Breast epithelium (tissue), 3 donors: ENCODE data around the gene OR2M2.

ENCODE experiments used
- CTCF ChIP-seq, 3 donors: fragments of 450-650 bp; IDR thresholded peaks; one replicate each; pipeline ENCODE4 v1.5.1; 2016 to 2017; ENCODE audit warnings: antibody characterized with exemption in 3 of 3, mild to moderate bottlenecking in 3 of 3, moderate library complexity in 3 of 3
- POLR2A ChIP-seq: fragments of 450-650 bp; IDR thresholded peaks from one replicate; pipeline ENCODE4 v1.6.1; 2016; ENCODE audit warnings: antibody characterized with exemption, mild to moderate bottlenecking, moderate library complexity
- POLR2AphosphoS5 ChIP-seq, 3 donors: sonication (generic); formaldehyde crosslinking; IDR thresholded peaks; one replicate each; pipeline ENCODE4 v1.6.1; 2017; ENCODE audit warnings: antibody characterized with exemption in 3 of 3

GRCh38 chr1:248215880-248216279 is 41.3 kb downstream of the OR2M2 start:
- TF ChIP-seq CTCF (IDR thresholded peaks at IDR 0.05): no peak
- TF ChIP-seq POLR2AphosphoS5 (IDR thresholded peaks at IDR 0.05): no peak
- no peak for TF ChIP-seq POLR2A
